Activated CD8-positive, alpha-beta memory T cell treated with anti-CD3 and anti-CD28 coated beads for 36 hours (primary cell): ENCODE measurements around the gene RAD51B. TPM values are rescaled to one million over a fixed set of nuclear protein-coding genes. Genes with fewer than 3 reads are reported as not detected.

Experiments used
- CTCF ChIA-PET: fragments of 350-600 bp; sonication (Branson Sonifier 250); formaldehyde crosslinking; loops from one replicate; lab custom pipeline; 2021; ENCODE audit warnings: antibody characterized with exemption; lab: Charles Lee
- POLR2A ChIA-PET: fragments of 350-600 bp; sonication (Branson Sonifier 250); formaldehyde crosslinking; loops from one replicate; lab custom pipeline; 2021; ENCODE audit warnings: antibody characterized with exemption; lab: Charles Lee
- total RNA-seq, 2 experiments: library from RNA; stranded (reverse); gene quantifications; one replicate each; pipeline ENCODE4 v1.2.3, GENCODE V29; 2021

RAD51B gene
- total RNA-seq, 2 experiments from 2014 or later: 25.0 to 26.0 TPM

- ChIA-PET POLR2A (interaction anchor here (0.6 kb wide), 2 partner anchors 80 to 87 kb away, joined by 3 read pairs; no protein-coding TSS in a partner anchor), CTCF (interaction anchor here (0.7 to 2.1 kb wide), 3 partner anchors 15 to 20 kb away, joined by 4 to 5 read pairs (median 5); no protein-coding TSS in a partner anchor)
Observed at GRCh38 chr14:68714991-68715924, 895.7 kb downstream of the RAD51B start.

DNA sequence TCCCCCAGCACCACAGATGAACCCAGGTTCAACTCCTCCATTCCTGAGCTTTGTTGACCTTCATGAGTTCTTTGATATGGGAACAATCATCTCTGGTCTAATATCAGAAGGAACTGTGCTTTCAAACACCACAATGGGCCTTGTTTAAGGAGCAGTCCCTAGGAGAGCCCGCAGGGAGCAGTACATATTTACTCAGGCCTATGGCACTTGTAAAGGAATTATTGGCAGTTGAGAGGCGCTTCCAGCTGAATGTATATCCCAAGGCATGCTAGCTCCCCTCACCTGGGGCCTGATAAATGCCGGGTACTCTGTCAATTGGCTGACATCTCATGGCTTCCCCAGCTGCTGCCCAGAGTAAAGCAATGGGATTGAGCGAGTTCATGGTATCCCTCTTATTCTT is 897.1 kb downstream of the RAD51B start:
- POLR2A ChIA-PET: no interaction called here
- CTCF ChIA-PET: interaction anchor here (0.7 to 2.1 kb wide), 4 partner anchors 22 to 62 kb away, joined by 3 to 5 read pairs (median 4); no protein-coding TSS in a partner anchor

- CTCF ChIA-PET: interaction anchor here (0.7 to 2.2 kb wide), 4 partner anchors 24 to 249 kb away, joined by 3 to 4 read pairs (median 4); no protein-coding TSS in a partner anchor
- POLR2A ChIA-PET: interaction anchor here (0.6 kb wide), 2 partner anchors 70 to 774 kb away, joined by 3 to 7 read pairs; no protein-coding TSS in a partner anchor
Observed at GRCh38 chr14:68718023-68718990, 898.7 kb downstream of the RAD51B start.

GRCh38 chr14:68719634-68720384 is 900.2 kb downstream of the RAD51B start:
- POLR2A ChIA-PET: interaction anchor here (0.7 to 1.4 kb wide), 3 partner anchors 56 to 73 kb away, joined by 3 to 7 read pairs (median 3); partner anchors contain the start of gene ZFP36L1
- CTCF ChIA-PET: interaction anchor here (1.0 to 2.2 kb wide), 4 partner anchors 10 to 251 kb away, joined by 3 to 4 read pairs (median 4); no protein-coding TSS in a partner anchor

DNA sequence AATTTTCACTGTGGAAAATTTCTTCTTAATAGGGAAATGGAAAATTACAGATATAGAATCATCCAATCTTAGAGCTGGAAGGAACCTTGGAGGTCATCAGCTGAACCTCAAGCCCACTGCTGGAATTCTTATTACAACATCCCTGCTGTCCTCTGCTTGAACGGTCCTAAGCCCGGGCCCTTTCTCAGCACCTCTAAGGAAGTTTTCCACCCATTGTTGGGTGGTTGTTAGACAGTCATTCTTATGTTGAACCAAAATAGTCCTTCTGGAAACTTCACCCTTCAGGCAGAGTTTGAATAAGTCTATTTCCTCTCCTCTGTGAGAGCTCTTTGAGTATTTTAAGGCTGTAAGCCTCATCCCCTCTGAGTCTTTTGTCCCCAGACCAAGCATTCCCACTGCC is 902.6 kb downstream of the RAD51B start:
- ChIA-PET POLR2A (no interaction called here), CTCF (interaction anchor here (1.7 kb wide), 1 partner anchor 95 kb away, joined by 4 read pairs; no protein-coding TSS in a partner anchor)

DNA sequence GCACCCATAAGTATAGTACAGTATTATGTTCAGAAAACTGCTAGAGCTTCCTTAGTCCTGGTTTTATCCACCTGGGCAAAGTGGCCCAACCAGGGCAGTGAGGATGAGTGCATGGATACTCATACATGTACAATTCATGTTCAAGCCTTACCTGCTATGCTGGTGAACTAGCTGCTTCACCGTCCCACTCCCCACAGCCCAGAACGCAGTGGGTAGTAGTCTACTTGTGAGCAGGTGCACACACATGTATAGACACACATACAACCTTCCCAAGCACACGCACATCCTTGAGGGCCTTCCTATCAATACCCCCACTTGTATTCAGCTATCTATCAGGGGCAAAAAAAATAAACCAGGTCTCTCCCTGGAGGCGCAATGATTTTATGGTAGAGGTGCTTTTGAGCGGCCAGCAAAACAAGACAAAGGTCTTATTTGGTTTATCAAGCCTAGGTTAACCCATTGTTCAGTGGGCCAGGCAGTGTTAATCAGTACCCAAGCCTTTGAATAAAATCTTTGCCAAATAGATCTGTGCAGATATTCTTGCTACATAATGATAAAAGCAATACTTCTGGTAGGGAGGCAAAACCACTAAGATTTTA is 903.5 kb downstream of the RAD51B start:
- ChIA-PET POLR2A (no interaction called here), CTCF (interaction anchor here (1.7 kb wide), 1 partner anchor 94 kb away, joined by 4 read pairs; no protein-coding TSS in a partner anchor)

- POLR2A ChIA-PET: no interaction called here
- CTCF ChIA-PET: no interaction called here
Observed at GRCh38 chr14:68723808-68724268, 904.3 kb downstream of the RAD51B start.

DNA sequence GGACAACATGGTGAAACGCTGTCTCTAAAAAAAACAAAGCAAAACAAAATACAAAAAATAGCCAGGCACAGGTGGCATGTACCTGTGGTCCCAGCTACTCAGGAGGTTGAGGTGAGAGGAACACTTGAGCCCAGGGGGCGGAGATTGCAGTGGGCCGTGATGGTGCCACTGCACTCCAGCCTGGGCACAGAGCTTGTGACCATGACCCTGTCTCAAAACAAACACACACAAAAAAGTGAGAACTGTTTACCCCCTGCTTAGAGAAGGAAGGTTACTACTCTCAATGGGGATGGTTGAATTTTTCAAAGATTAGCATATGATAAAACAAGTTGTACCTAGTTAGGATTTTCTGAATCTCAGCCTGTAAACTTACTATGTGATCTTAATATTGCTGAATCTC is 905.3 kb downstream of the RAD51B start:
- CTCF ChIA-PET: no interaction called here
- POLR2A ChIA-PET: no interaction called here

- CTCF ChIA-PET: no interaction called here
- POLR2A ChIA-PET: no interaction called here
Observed at GRCh38 chr14:68726093-68726695, 906.6 kb downstream of the RAD51B start.

- ChIA-PET CTCF (no interaction called here), POLR2A (no interaction called here)
Observed at GRCh38 chr14:68727315-68728047, 907.9 kb downstream of the RAD51B start.

DNA sequence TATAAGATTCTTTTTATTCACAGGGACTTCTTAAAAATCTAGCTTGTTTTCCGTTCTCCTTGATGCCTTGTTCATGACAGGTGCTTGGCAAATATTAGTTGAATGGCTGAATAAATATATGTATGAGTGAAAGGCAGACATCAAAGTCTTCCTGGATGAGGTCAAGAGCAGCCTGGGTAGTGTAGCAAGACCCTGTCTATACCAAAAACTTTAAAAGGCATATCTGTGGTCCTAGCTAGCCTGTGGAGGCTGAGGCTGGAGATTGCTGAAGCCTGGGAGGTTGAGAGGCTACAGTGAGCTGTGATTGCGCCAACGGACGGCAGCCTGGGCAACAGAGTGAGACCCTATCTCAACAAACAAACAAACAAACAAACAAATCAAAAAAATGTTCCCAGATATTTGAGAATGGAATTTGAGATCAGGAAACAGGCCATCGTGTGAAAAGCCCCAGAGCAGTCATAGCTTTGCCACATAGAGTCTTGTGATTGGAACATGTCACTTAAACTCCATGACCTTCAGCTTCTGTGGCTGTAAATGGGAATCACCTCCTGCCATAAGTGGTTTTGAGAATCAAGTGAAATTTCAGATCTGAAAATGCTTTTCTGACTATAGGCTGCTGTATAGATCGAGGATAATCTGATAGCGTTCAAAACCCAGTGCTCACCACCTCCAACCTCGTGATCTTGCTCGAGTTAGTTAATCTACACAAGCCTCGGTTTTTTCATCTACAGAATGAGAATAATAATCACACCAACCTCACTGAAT is 908.9 kb downstream of the RAD51B start:
- ChIA-PET POLR2A (no interaction called here), CTCF (interaction anchor here (0.9 kb wide), 1 partner anchor 61 kb away, joined by 3 read pairs; no protein-coding TSS in a partner anchor)

DNA sequence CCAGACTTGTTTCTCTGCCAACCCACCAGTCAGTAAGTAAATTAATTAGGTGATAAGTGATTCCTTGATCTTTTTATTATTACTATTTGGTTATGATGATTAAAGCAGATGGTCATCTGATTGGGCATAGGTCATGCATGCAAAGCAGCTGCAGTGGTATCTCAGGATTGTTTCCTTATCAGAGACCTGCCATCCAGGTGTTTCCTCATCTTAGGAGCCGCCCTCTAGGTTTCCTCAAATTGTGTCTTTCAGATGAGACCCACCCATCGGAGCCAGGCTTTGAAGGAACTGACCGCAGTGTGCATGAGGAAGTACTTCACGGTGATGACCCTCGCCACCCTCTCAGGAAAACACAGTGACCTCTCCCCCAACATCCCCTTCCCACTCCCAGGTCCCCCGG is 910.0 kb downstream of the RAD51B start:
- POLR2A ChIA-PET: no interaction called here
- CTCF ChIA-PET: no interaction called here

GRCh38 chr14:68730348-68730747 is 910.8 kb downstream of the RAD51B start:
- CTCF ChIA-PET: interaction anchor here (0.5 to 1.1 kb wide), 2 partner anchors 10 to 15 kb away, joined by 3 to 5 read pairs; no protein-coding TSS in a partner anchor
- POLR2A ChIA-PET: interaction anchor here (0.6 kb wide), 1 partner anchor 205 kb away, joined by 4 read pairs; no protein-coding TSS in a partner anchor

- POLR2A ChIA-PET: interaction anchor here (0.6 kb wide), 1 partner anchor 204 kb away, joined by 4 read pairs; no protein-coding TSS in a partner anchor
- CTCF ChIA-PET: interaction anchor here (0.6 to 1.1 kb wide), 2 partner anchors 16 to 24 kb away, joined by 4 to 5 read pairs; no protein-coding TSS in a partner anchor
Observed at GRCh38 chr14:68730811-68731425, 911.3 kb downstream of the RAD51B start.
